GM19452 (cell line): ENCODE data around the gene CD86.
"Not testable (repeated sequence)": the region's sequence is repeated elsewhere in the genome, so short reads cannot be mapped to it uniquely, and the experiment has no call there.

Source experiments
- ATAC-seq: cut with Tn5 transposase; IDR thresholded peaks from one replicate; pipeline ENCODE4 v1.9.1; 2021; ENCODE audit not compliant: unreplicated experiment

CD86 gene

DNA sequence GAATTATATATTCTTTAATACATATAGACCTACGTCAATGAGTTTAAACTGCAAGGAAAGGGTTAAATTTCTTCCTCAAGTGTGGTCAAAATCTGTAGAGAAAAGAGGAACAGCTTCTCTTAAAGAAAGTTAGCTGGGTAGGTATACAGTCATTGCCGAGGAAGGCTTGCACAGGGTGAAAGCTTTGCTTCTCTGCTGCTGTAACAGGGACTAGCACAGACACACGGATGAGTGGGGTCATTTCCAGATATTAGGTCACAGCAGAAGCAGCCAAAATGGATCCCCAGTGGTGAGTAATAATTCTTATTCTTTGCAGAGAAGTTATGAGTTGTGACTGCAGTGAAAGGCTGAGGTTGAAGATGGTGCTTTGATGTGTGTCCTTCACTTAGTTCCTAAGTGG, at the start of gene CD86:
TSS of gene CD86 (plus strand) at position 148 of the 400 bp plus-strand sequence. CDS start at position 276, 128 bp downstream.
- ATAC-seq: peak; percentile 86

- no peak for ATAC-seq
Observed at GRCh38 chr3:122006267-122006666, 48.9 kb upstream of the CD86 start.

DNA sequence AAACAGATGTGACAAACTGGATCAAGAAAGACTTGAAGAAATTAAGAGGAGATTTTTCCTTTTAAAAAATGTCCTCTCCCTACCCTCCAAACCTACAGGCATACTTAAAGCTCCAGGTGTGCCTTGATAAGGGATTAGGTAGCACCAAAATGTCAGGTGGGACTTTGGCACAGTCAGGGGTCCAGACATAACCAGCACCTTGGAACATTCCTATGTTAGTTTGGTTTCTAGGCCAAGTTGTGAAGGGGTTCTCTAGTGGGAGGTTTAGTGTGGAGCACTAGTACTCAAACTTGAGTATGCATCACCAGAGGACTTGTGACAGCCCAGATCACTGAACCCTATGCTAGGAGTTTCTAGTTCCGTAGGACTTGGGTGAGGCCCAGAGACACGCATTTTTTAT, 47.0 kb upstream of the CD86 start:
- no peak for ATAC-seq

- no peak for ATAC-seq
Observed at GRCh38 chr3:122010506-122010905, 44.7 kb upstream of the CD86 start.

DNA sequence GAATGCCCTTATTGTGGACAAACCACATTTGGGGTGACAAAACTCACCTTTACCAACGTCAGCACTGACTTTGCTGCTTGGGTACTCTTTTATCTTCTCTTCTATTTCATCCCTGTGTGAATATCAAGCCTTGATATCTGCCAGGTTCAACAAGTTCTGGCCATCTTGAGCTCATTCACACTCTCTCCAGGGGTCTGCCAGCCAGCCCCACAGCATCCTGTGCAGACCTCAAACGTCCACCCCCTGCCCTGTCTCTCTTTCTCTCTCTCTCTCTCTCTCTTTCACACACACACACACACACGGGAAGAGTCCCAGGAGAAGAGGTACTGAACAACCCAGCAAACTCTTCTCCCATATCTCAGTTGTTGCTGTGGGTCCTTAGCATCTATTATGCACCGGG, 43.8 kb upstream of the CD86 start:
- no peak for ATAC-seq

GRCh38 chr3:122012821-122013220, 42.3 kb upstream of the CD86 start:
- ATAC-seq: no peak

DNA sequence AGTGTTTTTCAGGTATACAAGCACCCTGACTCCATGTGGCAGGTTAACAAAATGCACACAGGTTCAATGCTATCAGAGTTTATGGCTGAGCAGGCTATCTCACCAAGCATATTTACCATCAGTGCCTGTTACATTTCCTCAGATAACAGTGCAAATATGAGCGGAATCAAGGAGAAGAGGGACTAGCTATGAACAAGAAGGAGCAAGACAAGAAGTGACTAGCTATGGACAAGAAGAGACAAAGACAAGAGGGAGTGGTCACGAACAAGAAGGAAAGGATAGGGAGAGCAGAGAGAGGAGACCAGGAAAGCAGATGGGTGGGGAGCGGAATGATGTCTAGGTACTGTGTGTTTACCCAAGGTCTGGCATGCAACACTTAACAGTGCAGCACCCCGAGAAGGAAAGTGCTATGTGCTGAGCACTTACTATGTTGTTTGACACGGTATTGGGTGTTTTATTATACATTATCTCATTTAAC, 41.7 kb upstream of the CD86 start:
- ATAC-seq: no peak

- peak; percentile 79 for ATAC-seq
Observed at GRCh38 chr3:122014741-122015140, 40.4 kb upstream of the CD86 start.

DNA sequence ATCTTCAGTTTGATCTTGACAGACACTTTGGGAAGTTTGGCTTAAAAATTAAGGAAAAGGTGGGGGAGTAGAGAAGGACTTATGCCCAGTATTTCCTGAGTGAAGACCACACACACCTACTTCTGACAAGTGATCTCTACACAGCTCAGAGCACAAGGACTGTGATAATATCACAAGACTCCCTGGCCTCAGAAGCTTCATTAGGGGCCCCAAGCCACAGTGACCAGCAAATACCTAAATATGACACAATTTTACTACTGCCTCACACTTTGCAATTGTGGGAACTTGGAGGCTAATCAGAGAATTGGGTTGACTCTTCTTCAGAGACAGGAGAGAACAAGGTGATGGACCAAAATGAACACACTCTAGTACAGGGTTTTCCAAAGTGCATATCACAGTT, 35.7 kb upstream of the CD86 start:
- ATAC-seq: no peak

DNA sequence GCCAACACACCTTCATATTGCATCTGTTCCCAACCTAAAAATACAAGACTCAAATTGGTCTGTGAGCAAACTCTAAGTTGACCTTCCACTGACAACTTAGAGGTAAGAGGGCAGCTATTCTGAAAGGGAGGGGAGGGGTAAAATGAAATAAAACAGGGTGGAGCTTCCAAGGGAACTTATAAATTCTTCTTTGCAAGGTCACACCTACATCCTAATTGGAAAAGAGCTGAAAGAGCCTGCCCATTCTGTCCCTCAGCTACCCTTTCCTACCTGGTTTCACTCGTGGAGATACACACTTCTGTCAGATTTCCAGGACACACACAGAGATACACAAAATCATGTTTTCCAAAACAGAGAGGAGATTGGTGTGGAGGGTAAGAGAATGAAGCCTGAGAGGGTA, 34.1 kb upstream of the CD86 start:
- ATAC-seq: no peak

- peak; percentile 43 for ATAC-seq
Observed at GRCh38 chr3:122021811-122022401, 33.3 kb upstream of the CD86 start, which contains the start of gene ILDR1. Gene ILDR1, minus strand, starts transcription at chr3:122022247. Its CDS starts 170 bp downstream, at chr3:122022077.

GRCh38 chr3:122023335-122023910, 31.7 kb upstream of the CD86 start:
- ATAC-seq: no peak

GRCh38 chr3:122024800-122025199, 30.4 kb upstream of the CD86 start:
- ATAC-seq: no peak

- ATAC-seq: peak; percentile 80
Observed at GRCh38 chr3:122025296-122025695, 29.9 kb upstream of the CD86 start.

DNA sequence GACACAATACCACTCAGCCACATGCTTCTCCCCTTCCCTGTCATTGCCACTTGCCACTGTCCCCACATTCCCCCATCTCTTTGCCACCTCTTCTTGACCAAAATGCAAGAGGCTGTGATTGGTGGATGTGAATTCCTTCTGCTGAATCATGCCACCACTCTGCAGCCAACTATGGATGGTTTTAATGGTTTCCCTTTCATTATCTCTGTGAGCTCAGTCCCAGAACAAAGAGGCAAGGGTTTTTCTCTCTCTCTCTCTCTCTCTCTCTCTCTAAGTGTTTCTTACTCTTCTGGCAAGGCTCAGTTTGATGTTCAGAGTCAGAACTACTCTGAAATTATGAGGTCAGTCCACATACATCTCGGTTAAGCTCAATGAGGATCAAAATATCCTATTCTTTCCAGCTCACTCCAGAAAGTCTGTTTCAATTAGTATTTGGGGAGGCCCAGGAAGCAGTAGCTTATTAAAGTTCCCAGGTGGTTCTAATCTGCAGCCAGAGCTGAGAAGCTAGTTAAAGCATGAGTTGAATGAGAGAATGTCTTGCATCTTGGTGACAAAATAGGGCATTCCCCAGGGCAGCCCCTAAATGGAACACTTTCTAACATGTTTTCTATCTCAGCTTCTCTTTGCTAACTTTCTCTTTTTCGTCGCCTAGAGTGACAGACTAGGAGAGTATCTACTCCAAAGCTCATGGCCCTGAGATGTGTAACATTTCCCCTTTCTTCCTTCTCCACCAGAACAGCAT, 24.6 kb upstream of the CD86 start:
- peak; percentile 57 for ATAC-seq

- ATAC-seq: peak; percentile 46
Observed at GRCh38 chr3:122031123-122031468, 24.1 kb upstream of the CD86 start.

GRCh38 chr3:122032531-122032930, 22.6 kb upstream of the CD86 start:
- ATAC-seq: no peak

DNA sequence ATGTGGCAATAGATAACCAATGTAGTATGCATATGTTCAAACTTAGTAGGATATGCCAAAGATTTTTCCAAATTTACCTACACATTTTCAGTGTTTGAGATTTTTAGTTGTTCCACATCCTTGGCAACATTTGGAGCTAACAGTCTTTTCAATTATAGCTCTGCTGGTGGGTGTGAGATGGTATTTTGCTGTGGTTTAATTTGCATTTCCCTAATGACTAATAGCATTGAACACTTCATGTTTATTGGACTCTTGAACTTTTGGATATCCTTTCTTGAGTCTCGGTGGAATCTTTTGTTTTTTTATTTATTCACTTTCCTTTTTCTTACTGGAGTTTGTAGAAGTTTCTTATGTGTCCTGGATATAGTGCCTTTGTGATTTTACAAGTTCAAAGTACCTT, 22.1 kb upstream of the CD86 start:
- ATAC-seq: no peak

- not testable (repeated sequence) for ATAC-seq
Observed at GRCh38 chr3:122047296-122047695, 7.9 kb upstream of the CD86 start.

- ATAC-seq: not testable (repeated sequence)
Observed at GRCh38 chr3:122047773-122048172, 7.4 kb upstream of the CD86 start.

DNA sequence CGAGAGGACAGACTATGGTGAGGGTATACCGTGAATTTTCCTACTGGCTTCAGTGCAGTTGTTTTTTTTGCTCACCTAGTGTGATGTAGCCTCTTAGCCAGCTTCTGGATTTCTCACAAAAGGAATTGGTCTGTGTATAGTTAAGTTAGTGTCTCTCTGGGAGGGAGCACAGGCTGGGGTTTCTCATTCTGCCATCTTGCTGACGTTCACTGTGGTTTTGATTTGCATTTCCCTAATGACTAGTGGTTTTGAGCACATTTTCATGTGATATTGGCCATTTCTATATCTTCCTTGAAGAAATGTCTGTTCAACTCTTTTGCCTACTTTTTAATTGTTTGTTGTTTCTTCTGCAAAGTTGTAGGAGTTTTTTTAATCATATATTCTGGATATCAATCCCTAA, 2.2 kb upstream of the CD86 start:
- ATAC-seq: peak; percentile 44

DNA sequence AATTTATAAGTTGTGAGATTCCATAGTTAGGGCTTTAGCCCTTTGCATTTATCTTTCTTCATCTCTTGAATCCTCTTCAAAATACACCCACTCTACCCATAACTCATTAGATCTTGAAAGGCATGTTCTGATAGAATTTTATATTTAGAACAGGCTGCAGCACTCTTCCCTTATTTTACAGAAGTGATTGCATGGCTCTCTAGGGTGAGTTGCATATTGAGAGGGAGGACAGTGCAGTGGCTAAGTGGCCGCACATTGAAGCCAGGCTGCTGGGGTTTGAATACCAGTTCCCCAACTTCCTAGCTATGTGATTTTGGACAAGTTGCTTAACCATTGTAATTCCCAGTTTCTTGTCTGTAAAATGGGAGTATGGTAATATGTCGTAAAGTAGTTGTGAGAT, 2.5 kb downstream of the CD86 start:
- ATAC-seq: no peak
